HG03342 (cell line): ENCODE measurements around the gene IMMP2L.
"Not testable (repeated sequence)": the region's sequence is repeated elsewhere in the genome, so short reads cannot be mapped to it uniquely, and the experiment has no call there.

Experiments used
- ATAC-seq: cut with Tn5 transposase; IDR thresholded peaks from one replicate; pipeline ENCODE4 v1.9.1; 2021; ENCODE audit warnings: mild to moderate bottlenecking, moderate library complexity; ENCODE audit not compliant: unreplicated experiment

The IMMP2L gene

DNA sequence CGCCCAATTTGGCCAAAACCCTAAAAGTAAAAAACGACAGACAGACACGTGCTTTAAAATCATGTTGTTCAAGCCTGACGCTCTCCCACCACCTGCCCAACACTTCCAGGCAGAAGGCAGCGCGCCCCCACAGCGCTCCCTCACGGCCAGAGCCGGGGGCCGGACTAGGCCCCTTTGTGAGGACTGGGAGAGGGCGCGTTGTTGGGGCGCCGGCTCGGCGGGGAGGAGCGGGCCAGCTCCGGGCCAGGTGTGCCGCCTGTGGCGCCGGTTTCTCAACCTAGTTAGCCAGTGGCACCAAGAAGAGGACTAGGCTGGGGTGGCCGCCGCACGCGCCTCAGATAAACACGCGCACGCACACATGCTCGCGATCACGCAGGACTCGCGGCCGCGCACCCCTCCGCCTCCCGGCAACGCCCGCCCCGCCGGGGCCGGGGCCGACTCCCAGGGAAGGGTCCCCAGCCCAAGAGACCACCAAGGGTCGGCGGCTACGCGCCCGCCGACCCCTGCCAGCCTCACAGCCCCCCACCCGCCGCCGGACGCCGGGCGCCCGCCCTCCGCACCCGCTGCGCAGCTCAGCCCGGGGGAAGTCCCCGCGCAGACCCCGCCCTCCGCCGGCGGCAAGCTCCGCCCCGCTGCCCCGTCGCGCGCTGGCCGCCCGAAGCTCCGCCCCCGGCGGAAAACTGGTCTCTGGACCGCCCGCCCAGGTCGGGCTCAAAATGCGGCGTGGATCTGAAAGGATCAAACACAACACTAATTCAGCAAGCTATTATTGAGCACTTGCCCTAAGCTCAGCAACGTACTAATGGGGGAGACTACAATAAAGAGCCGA, at the start of gene IMMP2L:
Gene IMMP2L, minus strand, starts transcription at position 589 of the 829 bp plus-strand sequence.
- peak; percentile 81 for ATAC-seq

DNA sequence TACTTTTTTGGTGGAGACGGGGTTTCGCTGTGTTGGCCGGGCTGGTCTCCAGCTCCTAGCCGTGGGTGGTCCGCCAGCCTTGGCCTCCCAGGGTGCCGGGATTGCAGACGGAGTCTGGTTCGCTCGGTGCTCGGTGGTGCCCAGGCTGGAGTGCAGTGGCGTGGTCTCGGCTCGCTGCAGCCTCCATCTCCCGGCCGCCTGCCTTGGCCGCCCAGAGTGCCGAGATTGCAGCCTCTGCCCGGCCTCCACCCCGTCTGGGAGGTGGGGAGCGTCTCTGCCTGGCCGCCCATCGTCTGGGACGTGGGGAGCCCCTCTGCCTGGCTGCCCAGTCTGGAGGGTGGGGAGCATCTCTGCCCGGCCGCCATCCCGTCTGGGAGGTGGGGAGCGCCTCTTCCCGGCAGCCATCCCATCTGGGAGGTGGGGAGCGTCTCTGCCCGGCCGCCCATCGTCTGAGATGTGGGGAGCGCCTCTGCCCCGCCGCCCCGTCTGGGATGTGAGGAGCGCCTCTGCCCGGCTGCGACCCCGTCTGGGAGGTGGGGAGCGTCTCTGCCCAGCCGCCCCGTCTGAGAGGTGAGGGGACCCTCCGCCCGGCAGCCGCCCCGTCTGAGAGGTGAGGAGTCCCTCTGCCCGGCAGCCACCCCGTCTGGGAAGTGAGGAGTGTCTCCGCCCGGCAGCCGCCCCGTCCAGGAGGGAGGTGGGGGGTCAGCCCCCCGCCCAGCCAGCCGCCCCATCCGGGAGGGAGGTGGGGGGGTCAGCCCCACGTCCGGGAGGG, 47.4 kb upstream of the IMMP2L start:
- not testable (repeated sequence) for ATAC-seq

DNA sequence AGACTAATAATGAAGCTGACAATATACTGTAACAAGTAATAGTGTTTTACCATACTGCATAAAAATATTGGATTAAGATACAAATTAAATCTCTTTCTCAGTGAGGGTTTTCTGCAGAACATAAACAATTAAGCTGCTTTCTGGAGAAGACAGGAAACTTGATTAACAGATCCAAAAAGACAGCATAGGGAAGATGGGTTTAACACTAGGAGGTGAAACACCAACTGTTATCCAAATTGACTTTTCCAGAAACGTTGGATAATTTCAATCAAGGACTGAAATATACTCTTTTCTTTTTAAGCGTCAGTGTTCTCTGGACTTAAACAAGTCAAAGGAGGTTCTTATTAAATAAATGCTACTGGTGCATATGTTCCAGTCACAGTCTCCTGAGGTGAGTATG, 45.3 kb upstream of the IMMP2L start:
- ATAC-seq = no peak

DNA sequence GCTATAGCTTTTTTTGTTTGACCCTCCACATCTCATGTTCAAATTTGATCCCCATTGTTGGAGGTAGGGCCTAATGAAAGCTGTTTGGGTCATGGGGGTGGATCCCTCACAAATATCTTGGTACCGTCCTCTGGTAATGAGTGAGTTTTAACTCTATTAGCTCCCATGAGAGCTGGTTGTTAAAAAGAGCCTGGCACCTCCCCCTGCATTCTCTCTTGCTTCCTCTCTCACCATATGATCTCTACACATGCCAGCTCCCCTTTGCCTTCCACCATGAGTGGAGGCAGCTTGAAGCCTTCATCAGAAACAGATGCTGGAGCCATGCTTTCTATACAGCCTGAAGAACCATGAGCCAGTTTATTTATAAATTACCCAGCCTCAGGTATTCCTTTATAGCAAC, 43.0 kb upstream of the IMMP2L start:
- ATAC-seq = no peak

DNA sequence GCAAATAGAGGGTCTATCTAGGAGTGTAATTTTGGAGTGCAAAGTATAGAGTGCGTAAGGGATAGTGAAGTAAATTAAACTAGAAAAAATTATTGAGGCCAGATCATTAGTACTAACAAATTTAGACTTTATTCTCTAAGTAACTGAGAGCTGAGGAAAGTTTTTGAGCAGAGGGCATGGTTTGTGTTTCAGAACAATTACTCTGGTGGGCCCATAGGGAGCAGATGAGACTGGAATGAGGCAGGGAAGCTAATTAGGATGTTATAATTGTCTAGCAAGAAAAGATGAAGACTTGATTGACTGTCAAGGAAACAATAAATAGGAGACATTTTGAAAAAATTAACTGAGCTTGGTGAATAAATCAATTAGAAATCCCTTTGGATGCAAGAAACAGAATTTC, 37.8 kb upstream of the IMMP2L start:
- no peak for ATAC-seq

DNA sequence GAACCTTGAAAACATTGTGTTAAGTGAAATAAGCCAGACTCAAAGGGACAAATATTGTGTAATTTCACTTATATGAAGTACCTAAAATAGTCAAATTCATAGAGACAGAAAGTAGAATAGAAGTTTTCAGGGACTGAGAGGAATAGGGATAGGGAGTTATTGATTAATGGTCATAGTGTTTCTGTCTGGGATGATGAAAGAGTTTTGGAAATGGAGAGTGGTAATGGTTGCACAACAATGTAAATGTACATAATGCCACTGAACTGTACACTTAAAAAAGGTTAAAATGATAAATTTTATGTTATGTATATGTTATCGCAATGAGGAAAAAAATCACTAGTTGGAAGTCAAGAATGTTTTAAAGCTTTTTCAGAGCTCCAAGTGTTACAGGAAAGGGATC, 33.5 kb upstream of the IMMP2L start:
- no peak for ATAC-seq

DNA sequence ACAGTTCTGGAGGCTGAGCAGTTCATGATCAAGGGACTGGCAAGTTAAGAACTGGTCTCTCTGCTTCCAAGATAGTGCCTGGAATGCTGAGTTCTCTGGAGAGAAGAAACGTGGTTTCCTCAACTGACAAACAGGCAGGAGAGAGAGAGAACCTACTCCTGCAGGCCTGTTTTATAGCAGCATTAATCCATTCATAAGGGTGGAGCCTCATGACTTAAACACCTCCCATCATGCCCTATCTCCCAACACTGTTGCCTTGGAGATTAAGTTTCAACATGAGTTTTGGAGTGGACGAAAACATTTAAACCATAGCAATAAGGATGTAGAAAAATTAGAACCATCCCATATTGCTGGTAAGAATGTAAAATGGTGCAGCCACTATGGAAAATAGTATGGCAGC, 32.3 kb upstream of the IMMP2L start:
- ATAC-seq = no peak

DNA sequence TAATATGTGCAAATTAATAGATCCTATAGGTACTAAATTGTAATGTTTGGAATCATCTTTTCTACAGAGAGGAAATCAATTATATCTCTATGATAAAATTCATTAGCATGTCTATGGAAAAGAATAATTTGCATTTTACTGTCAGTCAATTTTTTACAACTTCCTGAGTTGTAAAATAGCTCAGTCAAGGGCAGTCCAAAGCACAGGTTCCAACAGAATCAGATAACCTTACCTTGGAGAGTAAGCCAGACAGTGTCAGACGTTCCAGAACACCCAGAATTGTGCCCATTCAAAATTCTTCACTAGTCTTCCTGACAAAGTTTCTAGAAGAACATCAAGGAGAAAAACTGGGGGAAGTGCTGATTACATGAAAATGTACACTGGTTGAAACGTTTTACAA, 31.1 kb upstream of the IMMP2L start:
- no peak for ATAC-seq

DNA sequence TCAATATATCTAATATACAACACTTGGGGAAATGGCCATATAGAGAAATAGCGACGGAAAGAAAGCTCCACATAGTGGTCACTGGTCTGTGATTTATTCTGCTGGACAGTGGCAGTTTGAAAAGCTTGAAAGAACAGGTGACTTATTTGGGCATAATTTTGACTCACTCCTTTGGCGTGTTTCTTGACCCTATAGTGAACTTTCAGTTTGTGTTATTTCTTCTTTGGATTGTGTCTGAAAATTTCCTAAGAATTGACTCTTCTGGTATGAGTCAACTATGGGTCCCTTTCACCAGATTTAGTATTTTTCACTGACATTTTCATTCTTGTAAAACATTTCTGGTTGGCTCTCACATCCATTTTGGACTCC, 25.8 kb upstream of the IMMP2L start:
- no peak for ATAC-seq

DNA sequence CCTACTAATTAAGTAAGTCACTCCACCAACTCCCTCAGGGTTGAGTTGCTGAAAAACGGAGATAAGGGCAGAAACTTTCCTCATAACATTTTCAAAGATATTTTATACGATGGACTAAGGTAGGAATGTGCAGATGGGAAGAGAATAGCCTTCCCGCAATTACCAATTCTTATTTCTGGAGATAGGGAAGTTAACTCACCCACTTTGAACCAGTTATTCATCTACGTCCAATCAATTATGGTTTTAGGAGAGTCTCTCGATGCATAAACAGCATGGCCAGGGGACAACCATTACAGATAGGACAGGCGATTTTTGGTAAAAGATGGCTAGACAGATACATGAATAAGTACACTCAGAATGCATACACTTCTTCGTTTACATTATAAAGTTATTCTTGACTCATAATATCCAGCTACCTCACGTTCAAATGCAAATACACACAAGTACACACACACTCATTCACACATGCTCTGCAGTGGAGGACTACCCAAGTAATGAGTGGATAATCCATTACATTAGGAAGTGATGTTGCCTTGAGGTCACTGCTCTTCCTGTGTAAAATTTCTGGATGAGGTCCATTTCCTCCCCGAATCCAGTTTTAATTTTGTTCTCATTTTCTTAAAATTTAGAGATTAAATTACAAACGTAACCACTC, 25.2 kb upstream of the IMMP2L start:
- no peak for ATAC-seq

DNA sequence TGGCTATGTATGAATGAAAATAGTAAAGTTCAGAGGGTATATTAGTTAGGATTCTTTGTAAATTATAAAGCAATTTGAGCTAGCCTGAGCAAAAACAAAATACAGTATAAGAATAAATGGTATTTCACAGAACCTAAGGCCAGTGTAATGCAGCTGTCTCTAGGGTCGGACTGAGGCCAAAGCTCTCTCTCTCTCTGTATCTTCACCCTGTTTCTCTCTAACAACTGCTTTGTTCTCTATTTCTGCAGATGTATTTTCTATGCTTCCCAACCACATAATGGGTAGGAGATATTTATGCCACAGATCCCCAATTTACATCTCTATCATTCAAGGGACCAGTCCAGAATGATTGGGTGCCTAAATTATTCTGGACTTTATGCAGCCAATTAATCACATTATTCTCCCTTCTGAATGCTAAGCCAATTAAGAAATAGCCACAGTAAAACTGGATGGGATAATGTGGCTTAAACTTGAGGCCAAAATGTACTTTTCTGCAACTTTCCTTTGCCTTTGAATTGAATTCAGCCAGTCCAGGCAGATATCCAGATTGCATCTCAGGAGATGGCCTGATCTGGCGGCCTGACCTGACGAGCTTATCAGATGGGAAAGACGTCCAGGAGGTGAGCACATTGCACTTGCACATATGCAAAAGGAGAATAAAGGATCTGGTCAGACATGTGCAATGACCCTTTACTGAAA, 24.6 kb upstream of the IMMP2L start:
- no peak for ATAC-seq

DNA sequence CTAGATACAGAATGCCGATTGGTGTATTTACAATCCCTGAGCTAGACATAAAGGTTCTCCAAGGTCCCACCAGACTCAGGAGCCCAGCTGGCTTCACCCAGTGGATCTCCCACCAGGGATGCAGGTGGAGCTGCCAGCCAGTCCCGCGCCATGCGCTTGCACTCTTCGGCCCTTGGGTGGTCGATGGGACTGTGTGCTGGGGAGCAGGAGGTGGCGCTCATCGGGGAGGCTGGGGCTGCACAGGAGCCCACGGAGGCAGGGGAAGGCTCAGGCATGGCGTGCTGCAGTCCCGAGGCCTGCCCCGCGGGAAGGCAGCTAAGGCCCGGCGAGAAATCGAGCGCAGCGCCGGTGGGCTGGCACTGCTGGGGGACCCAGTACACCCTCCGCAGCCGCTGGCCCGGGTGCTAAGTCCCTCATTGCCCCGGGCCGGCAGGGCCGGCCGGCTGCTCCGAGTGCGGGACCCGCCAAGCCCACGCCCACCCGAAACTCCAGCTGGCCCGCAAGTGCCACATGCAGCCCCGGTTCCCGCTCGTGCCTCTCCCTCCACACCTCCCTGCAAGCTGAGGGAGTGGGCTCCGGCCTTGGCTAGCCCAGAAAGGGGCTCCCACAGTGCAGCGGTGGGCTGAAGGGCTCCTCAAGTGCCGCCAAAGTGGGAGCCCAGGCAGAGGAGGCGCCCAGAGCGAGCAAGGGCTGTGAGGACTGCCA, 19.6 kb upstream of the IMMP2L start:
- not testable (repeated sequence) for ATAC-seq

DNA sequence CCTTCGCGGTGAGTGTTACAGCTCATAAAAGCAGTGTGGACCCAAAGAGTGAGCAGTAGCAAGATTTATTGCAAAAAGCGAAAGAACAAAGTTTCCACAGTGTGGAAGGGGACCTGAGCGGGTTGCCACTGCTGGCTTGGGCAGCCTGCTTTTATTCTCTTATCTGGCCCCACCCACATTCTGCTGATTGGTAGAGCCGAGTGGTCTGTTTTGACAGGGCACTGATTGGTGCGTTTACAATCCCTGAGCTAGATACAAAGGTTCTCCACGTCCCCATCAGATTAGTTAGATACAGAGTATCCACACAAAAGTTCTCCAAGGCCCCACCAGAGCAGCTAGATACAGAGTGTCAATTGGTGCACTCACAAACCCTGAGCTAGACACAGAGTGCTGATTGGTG, 18.9 kb upstream of the IMMP2L start:
- not testable (repeated sequence) for ATAC-seq

DNA sequence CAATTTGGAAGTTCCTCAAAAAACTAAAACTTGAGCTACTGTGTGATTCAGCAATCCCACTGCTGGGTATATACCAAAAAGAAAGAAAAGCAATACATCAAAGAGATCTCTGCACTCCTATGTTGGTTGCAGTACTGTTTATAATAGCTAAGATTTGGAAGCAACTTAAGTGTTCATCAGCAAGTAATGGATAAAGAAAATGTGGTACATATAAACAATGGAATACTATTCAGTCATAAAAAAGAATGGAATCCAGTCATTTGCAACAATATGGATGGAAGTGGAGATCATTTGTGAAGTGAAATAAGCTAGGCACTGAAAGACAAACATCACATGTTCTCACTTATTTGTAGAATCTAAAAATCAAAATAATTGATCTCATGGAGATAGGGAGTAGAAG, 16.5 kb upstream of the IMMP2L start:
- ATAC-seq = no peak

DNA sequence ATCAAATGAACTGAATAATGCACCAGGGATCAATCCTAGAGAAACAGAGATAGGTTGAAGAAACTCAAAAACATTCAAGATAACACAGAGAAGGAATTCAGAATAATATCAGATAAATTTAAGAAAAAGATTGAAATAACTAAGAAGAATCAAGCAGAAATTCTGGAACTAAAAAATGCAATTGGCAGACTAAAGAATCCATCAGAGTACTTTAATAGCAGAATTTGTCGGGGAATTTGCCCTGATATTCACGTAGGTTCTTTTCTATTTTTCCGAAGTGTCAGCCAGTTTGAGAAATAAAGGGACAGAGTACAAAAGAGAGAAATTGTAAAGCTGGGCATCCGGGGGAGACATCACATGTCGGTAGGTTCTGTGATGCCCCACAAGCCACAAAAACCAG, 9.4 kb upstream of the IMMP2L start:
- no peak for ATAC-seq

DNA sequence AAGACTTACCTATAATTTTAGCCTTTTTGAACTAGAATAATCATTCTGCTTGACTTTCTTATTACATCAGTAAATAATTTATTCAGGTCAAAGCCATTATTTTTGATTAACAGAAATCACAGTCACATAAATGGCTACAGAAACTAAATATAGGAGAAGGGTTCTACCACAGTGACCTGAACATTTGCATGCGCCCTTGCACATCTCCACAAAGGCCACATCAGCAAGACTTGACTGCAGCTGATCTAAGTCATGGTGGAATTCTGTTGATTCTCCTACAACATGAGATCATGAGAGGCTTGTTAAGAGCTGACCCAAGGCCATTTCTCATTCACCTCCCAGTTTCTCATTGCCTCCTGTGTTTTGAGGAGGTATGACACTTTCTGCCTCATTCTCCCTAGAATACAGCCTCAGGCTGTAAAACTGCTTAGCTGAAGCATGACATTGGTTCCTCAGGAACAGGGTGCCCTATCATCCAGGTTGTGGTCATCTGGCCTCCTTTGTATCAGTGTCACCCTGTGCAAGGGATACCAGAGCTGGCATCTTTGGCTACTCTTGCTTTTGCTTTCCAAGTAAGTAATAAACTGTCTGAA, 6.7 kb upstream of the IMMP2L start:
- no peak for ATAC-seq

DNA sequence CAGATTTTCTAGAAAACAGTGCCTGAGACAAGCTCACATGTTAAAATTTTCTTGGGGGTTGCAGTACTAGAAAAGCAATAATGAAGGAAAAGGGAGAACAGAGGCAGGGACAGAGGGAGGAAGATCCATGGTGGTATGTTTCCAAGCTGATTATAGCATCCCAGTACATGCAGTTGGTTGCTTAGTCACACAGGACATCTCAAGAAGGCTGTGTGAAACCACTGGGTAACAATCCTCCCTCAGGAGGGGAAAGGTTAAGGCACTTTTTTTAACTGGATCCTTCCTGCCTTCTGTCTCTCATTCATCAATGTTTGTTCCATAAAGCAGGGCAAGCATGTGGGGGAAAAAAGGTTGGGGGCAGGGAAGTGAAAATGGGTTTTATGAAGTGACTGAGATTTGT, 6.1 kb upstream of the IMMP2L start:
- ATAC-seq = no peak

DNA sequence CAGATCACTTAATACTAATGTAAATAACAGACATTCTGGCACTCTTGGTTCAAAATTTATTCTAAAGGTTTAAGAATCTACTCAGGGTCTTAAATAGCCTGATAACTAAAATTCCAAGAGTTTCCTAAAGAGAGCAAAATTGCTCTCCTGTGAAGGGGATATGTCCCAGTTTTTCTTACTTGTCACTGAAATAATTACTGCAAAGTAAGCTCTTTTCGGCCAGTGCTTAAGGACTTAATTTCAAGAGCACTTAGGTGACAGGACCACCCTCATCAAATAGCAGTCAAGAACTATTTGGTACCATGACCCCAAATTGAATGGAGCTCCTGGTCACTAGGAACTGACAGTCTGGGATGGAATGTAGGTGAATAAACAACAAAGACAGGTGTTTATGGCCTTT, 1.8 kb upstream of the IMMP2L start:
- ATAC-seq = no peak

DNA sequence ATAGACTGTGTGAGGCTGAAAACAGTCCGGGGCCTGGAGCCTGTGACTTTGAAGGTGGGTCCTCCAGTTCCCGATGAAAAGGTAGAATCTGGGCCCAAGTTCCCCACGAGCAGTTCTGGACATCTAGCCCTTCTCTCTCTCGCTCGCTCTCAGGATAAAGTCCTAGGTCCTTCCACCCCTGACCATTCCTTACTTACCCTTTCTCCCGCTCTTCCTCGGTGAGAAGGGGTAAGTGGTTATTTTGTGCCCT, 713 bp downstream of the IMMP2L start:
- peak; percentile 4 for ATAC-seq

DNA sequence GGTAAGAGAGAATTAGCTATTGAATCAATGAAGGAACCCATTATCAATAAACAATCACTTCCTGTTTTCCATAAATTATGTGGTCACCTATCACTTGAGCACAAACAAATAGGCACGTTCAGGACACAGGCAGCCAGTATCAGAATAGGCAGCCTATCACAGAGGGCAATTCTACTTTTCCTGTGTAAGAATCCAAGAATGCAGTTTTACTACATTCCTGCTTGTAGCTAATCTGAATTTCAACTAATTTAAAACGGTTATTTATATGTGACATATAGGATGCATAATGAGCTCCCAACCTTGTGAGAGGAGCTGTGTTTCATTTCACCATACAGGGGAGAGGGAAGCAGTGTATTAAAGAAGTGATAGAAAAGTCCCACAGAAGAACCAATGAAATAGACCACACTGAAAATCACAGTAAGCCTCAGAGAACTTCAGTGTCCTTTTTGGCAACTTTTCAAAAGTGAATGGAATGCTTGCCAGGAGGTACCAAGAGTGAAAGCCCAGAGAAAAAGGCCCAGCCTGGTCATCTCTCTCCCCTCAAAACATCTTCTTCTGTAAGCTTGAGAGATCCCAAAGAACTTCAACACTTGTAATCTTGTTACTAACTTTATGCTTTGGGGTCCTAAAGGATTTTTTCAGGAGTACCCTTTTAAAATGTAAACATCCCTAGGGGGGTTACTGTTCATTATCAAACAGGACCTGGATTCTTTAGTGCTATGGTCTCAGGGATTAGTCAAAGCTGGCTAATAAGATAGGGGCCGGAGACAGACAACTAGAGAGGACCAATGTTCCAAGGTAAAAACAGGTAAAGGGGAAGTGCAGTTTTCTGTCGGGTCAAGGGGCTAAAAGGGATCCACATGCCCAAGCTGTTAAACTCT, 1.3 kb downstream of the IMMP2L start:
- no peak for ATAC-seq
